Measurements from ENCODE around the gene CCDC157. TPM values are rescaled to one million over a fixed set of nuclear protein-coding genes. Genes with fewer than 3 reads are reported as not detected.

The CCDC157 gene
- 0.76 TPM for polyA plus RNA-seq (2012; ENCODE audit: missing spikeins)

DNA sequence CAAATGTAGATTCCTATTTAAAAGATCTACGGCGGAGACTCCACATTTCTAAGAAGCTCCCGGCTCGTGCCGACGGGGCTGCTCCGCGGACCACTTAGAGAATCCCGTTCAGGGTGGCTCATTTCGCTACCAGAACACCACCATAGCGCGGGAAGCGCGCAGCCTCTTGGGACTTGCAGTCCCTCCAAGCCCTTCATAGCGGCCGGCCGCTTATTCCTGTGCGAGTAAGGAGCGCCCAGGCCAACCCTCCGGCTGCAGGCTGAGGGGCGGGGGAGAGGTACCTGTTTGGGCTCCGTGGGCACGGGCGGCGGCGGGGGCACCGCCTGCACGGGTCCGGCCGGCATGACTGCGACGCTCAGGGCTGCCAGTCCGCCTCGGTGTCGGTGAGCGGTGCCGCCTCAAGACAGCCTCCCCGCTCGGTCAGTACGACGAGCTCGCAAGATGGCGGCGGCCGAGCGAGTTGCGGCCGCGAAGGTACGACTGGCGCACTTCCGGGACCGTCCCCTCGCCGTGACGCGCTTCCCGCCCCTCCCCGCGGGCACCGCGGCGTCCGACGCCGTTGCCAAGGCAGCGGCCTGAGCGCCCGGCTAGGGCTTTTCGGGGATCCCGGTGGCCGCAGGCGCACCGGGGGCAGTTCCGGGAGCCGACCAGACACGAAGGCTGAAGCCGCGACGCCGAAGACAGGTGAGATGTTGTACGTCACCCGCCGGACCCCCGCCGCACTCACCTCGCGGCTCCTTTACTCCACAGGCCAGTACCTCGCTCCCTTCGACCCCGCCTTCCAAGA, at the start of gene CCDC157, which contains the start of gene SF3A1:
TSS of gene CCDC157 (plus strand) at position 559 of the 787 bp plus-strand sequence. CDS start 8,994 bp downstream, outside the sequence.
TSS of gene SF3A1 (minus strand) at position 446 of the 787 bp plus-strand sequence. CDS start at position 344, 102 bp downstream.
- TF ChIP-seq TAF1 (IDR thresholded peaks at IDR 0.05; ENCODE audit: borderline replicate concordance, low read depth, low read length) (peak; percentile 61; the same call in 1 of the 2 replicates), POLR2AphosphoS5 (IDR thresholded peaks at IDR 0.05; ENCODE audit: low read depth, low read length) (peak; percentile 94), POLR2A (IDR thresholded peaks at IDR 0.05; ENCODE audit: low read depth, low read length) (peak; percentile 96)
- peak; percentile 100 for FAIRE-seq

DNA sequence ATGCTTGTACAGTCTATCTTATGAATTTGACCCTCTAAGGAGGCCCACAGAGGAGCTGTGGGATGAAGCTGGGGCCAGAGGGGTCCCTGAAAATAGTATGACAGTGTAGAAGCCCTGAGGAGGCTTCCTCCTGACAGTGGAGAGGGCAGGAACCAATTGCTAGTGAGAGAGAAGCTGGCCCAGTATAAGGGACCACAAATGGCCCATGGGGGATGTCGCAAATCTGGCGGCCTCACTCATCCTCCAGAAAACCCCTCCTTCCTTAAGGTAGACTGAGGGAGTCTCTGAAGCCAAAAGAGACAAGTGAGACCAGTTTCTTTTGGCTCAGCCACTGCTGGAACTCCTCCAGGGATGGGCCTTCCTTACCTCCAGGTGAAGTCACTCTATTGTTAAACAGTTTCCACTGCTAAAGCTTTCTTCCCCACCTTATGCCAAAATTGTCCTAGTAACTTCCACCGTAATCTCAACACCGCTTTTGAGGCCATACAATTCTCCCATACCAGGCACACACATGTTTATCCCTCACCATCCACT, 49.7 kb upstream of the CCDC157 start:
- DNase-seq (ENCODE audit: insufficient read length) (no peak), FAIRE-seq (peak; percentile 91)
- TF ChIP-seq POLR2AphosphoS5 (IDR thresholded peaks at IDR 0.05; ENCODE audit: low read depth, low read length) (no peak), TAF1 (IDR thresholded peaks at IDR 0.05; ENCODE audit: borderline replicate concordance, low read depth, low read length) (no peak), POLR2A (IDR thresholded peaks at IDR 0.05; ENCODE audit: low read depth, low read length) (no peak)

More for the DNA sequence above, at the start of gene CCDC157, which contains the start of gene SF3A1:
- DNase-seq (ENCODE audit: insufficient read length), result peak; percentile 95

DNA sequence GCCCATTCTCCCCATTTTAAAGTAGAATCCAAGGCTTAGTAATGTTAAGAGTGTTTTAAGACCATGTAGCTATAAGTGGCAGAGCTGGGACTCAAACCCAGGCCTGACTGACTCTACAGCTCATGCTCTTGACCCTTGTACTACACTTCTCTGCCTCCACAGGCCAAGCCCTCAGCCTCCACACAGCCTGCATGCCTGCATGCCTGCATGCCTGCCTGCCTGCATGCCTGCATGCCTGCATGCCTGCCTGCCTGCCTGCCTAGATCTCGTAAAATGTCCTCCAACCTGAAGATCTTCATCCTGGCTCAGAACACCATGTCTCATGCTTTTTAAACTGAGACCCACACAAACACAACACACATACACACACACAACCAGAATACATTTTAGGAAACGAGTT, 48.7 kb upstream of the CCDC157 start:
- TF ChIP-seq TAF1 (IDR thresholded peaks at IDR 0.05; ENCODE audit: borderline replicate concordance, low read depth, low read length), result no peak
- no peak for TF ChIP-seq POLR2A (IDR thresholded peaks at IDR 0.05; ENCODE audit: low read depth, low read length)
- no peak for TF ChIP-seq POLR2AphosphoS5 (IDR thresholded peaks at IDR 0.05; ENCODE audit: low read depth, low read length)
- FAIRE-seq, result peak; percentile 62
- no peak for DNase-seq (ENCODE audit: insufficient read length)

DNA sequence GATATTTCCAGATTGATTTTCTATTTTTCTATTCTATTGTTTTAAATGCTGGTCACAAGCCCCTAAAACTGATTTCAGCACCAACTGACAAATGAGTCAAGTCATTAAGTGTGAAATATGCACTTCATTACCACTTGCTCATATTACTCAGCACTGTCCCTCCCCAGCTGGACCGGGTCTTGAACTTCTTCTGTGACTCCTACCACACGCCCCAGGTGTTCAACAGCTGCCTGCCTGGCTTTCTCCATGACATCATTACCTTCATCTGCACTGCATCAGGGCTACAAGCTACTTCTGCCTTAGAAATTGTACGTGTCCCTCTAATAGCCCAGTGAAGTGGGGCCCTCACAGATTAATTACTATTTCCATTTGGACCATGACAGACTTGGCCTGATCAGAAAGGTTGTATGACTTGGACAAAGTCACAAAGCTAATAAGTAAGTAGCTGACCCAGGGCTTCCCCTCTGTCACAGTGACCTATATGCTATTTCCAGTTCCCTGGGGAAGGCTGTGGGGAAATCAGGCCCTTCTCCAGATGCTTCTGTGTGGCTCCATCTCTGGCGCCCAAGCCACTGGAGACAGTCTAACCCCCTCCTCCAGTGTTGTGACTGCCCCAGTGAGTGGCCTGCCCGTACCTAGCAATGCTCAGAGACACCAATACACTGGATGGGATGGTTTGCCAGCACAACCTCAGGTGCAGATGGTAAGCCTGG, 48.1 kb upstream of the CCDC157 start:
- FAIRE-seq (peak; percentile 97), DNase-seq (ENCODE audit: insufficient read length) (peak; percentile 58)
- TF ChIP-seq POLR2A (IDR thresholded peaks at IDR 0.05; ENCODE audit: low read depth, low read length) (no peak), POLR2AphosphoS5 (IDR thresholded peaks at IDR 0.05; ENCODE audit: low read depth, low read length) (peak; percentile 59; the same call in 1 of the 2 replicates), TAF1 (IDR thresholded peaks at IDR 0.05; ENCODE audit: borderline replicate concordance, low read depth, low read length) (no peak)

DNA sequence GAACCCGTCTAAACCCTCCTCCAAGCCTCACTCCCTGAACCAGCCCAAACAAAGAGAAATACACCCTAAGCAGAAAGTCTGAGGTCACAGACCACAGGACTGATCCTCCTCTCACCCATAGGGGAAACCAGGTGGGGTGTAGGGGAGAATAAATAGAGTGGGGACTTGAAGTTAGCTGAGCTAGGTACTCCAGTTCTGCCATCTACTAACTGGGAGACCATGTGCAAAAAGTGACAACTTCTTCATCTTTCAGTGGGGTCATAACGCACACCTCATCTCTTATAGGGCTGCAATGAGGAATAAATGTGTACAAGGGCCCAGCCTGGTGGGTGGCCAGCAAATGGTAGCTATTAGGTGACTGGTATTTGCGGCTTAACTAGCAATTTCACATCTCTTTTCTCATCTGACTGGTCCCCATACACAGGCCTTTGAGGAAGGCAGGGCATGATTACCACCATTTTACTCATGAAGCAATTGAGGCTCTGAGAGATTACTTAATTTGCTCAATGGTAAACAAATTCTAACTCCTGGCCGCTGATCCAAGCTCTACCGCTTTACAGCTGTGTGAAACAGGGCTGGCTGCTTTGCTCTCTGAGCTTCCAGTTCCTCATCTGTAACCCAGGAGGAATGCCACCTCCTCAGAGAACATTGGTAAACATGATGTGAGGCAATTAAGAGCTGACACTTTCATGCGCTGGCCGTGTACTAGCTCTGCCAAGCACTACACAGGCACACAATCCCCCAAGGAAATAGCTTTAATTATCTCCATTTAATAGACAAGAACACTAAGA, 46.7 kb upstream of the CCDC157 start:
- TF ChIP-seq TAF1 (IDR thresholded peaks at IDR 0.05; ENCODE audit: borderline replicate concordance, low read depth, low read length), result no peak
- no peak for TF ChIP-seq POLR2AphosphoS5 (IDR thresholded peaks at IDR 0.05; ENCODE audit: low read depth, low read length)
- TF ChIP-seq POLR2A (IDR thresholded peaks at IDR 0.05; ENCODE audit: low read depth, low read length), result no peak
- DNase-seq (ENCODE audit: insufficient read length) (no peak), FAIRE-seq (peak; percentile 92)

DNA sequence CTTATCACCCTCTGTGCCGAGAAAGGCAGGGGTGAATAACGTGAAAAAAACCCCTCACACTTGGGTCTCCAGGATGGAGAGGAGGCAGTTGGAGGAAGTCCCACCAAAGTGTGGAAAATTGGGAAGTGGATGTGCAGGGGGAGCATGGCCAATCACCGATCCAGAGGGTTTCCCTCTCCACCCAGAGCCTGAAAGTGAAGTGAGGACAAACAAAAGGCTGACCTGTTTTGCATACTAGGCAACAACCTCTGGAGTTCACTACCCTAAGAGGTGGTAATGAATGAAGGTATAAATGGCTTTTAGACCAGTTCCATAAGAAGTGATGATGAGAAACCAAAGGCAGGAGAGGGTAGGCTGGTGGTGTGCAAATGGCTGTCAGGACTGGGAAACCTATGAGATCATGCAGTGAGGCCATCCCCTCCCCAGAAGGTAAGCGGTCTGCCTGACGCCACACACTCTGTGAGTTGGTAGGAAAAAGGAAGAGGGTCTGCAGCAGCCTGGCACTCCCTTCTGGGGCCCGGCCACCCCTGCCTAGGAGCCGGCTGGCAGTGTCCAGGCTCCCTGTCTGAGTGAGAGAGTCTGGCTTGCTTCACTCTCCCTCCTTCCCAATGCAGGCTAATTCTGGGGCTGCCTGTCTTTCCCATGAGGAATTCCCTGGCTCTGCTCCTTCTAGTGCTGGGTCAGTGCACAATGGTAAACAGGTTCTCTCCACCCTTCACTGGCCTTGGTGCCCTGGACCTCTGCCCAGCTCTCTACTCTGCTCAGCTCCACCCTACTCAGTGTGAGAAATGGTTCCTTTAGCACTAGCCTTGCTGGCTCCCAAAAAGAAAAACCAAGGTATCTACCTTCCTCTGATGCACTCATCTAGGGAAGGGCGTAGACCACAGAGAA, 45.7 kb upstream of the CCDC157 start:
- peak; percentile 17 for FAIRE-seq
- DNase-seq (ENCODE audit: insufficient read length), result no peak
- no peak for TF ChIP-seq TAF1 (IDR thresholded peaks at IDR 0.05; ENCODE audit: borderline replicate concordance, low read depth, low read length)
- TF ChIP-seq POLR2AphosphoS5 (IDR thresholded peaks at IDR 0.05; ENCODE audit: low read depth, low read length), result no peak
- TF ChIP-seq POLR2A (IDR thresholded peaks at IDR 0.05; ENCODE audit: low read depth, low read length), result no peak

DNA sequence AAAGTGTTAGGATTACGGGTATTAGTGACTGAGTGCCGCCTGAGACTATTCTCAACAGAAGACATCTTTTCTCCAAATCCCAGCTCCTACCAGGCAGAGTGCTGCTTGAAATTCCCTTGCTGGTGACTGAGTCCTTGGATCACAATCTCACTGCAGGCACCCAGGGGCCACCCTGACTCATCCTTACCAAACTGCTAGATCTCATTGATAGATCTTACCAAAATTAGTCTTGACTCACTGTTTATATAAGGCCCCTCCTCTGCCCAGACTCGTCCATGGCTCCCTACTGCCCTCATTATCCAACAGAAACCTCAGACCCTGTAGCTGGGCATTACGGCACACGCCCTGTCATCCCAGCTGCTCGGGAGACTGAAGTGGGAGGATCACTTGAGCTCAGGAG, 44.8 kb upstream of the CCDC157 start:
- FAIRE-seq, result no peak
- no peak for DNase-seq (ENCODE audit: insufficient read length)
- no peak for TF ChIP-seq POLR2AphosphoS5 (IDR thresholded peaks at IDR 0.05; ENCODE audit: low read depth, low read length)
- TF ChIP-seq TAF1 (IDR thresholded peaks at IDR 0.05; ENCODE audit: borderline replicate concordance, low read depth, low read length), result no peak
- no peak for TF ChIP-seq POLR2A (IDR thresholded peaks at IDR 0.05; ENCODE audit: low read depth, low read length)

DNA sequence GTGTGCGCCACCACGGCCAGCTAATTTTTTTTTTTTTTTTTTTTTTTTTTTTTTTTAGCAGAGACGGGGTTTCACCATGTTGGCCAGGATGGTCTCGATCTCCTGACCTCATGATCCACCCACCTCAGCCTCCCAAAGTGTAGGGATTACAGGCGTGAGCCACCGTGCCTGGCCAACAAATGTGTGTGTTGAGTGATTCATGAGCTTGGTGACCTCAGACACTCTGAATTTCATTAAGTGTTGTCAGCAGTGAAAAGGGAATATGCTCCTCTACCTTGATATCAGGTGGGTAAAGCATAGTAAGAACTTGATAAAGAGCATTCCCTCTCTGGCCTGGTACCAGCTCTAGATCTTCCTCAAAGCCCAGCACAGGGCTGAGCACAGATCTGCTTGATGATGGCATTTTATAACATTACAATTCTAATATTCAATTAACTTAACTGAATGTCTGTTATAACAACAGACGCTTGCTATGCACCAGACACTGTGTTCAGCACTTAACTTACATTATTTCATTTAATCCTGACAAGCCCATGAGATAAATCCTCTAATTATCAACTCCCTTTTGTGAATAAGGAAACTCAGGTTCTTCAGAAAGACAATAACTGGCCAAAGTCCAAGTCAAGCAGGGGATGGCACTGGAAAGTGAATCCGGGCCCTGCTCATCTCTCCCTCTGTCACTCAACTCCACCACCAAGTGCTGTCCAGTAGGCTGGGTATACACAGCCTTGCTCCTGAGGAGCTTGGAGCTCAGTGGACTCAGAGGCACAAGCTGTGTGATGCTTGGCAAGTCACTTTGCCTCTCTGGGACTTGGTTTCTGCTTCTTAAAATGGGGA, 43.1 kb upstream of the CCDC157 start:
- DNase-seq (ENCODE audit: insufficient read length) (no peak), FAIRE-seq (no peak)
- TF ChIP-seq POLR2AphosphoS5 (IDR thresholded peaks at IDR 0.05; ENCODE audit: low read depth, low read length) (no peak), POLR2A (IDR thresholded peaks at IDR 0.05; ENCODE audit: low read depth, low read length) (no peak), TAF1 (IDR thresholded peaks at IDR 0.05; ENCODE audit: borderline replicate concordance, low read depth, low read length) (no peak)

DNA sequence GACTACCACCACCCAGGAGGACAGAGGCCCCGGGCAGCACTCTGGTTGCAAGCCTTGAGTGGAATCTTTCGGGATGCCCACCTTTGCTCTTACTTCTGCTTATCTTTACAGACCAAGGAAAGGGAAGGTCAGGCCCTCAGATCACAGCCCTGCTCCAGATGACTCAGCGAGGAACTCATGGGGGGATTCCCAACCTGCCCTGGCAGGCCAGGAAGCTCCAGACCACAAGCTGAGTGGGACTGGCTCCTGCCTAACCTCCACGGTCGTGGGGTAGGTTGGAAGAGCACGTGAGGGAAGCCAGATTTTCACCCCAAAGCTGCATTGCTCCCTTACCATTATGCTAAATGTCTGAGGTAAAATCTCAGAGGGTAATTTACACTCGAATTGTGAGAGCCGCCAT, 41.9 kb upstream of the CCDC157 start:
- DNase-seq (ENCODE audit: insufficient read length) (peak; percentile 48), FAIRE-seq (peak; percentile 82)
- TF ChIP-seq POLR2AphosphoS5 (IDR thresholded peaks at IDR 0.05; ENCODE audit: low read depth, low read length) (0 out of 2 replicates have a peak, but pooled peaks have one; percentile 23), TAF1 (IDR thresholded peaks at IDR 0.05; ENCODE audit: borderline replicate concordance, low read depth, low read length) (no peak), POLR2A (IDR thresholded peaks at IDR 0.05; ENCODE audit: low read depth, low read length) (no peak)
